ENCODE measurements around the gene KIAA1217. TPM values are rescaled to one million over a fixed set of nuclear protein-coding genes. Genes with fewer than 3 reads are reported as not detected.

The KIAA1217 gene
- polyA plus RNA-seq, 3 donors = not detected

DNA sequence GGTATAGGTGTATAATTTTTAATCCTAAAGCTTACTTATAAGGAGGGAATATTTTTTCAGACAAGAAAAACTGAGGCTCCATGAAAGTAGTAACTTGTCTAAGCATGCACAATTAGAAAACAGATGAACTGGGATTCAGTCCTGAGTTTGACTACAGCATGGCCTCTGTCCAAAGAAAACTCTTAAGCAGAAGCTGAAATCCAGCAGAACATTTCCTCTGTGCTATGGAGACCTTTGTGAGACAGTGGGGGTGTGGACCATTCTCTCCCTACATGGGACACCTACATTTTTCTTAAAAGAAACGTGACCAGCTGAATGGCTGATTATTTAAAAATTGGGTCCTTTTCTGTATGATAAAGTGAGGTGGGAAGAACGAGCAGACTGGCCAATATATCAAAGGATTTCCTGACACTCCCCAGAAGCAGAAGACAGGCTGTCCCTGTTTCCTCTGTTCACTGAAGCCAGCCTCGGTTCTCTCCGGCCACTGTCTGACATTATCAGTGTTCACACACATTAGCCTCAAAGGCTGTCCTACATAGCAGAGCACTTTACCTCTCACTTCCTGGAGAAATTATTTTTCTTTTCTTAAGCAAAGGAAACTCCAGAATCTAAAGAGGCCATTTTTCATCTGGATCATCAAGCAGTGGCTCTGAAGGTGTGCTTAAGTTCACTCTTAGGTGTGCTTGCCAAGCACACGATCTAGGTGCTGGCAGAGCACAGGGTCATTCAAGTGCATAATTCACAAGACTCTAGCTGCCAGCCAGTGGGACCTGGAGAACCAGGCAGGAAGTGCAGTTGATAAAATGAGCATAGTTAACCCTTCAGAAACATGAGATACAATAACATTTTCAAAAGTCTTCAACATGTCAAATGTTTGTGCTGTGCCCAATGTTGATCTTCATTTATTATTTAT lies 40.4 kb upstream of the KIAA1217 start:
- TF ChIP-seq CTCF (IDR thresholded peaks at IDR 0.05) = no peak
- intact Hi-C loops (cut with micrococcal nuclease) = no loop called here

GRCh38 chr10:24170199-24170598 lies 38.7 kb upstream of the KIAA1217 start:
- Histone ChIP-seq H2AFZ (ENCODE audit: insufficient read depth, low read depth, low read length, poor library complexity, severe bottlenecking) (no peak overlapping the region), H3K4me3 (replicated peaks in 1 of 3; ENCODE audit: low read depth in 2 of 3, low read length in 3 of 3) (no peak overlapping the region), H3K27me3 (ENCODE audit: control insufficient read depth in 2 of 2, insufficient read depth in 2 of 2, low read length in 2 of 2) (no peaks in the 10 kb centered on the region), H3K9me3 (replicated peaks in 1 of 2; ENCODE audit: control insufficient read depth in 1 of 2, insufficient read depth in 1 of 2, low read length in 2 of 2) (peaks cover 0 to 2% of the 10 kb centered on the region in 2 donors), H3K27ac (ENCODE audit: low read depth in 1 of 2, low read length in 2 of 2) (no peak overlapping the region), H4K20me1 (ENCODE audit: insufficient read depth, low read length) (no peaks in the 10 kb centered on the region), H3K4me2 (replicated peaks; ENCODE audit: extremely low read depth, low read length, poor library complexity, severe bottlenecking) (no peak overlapping the region), H3K79me2 (ENCODE audit: insufficient read depth, low read length) (no peaks in the 10 kb centered on the region), H3K9ac (ENCODE audit: insufficient read depth, low read length, poor library complexity, severe bottlenecking) (no peak overlapping the region), H3K4me1 (ENCODE audit: control insufficient read depth in 1 of 2, insufficient read depth in 2 of 2, low read length in 2 of 2) (no peaks in the 10 kb centered on the region), H3K36me3 (replicated peaks in 1 of 2; ENCODE audit: control insufficient read depth in 1 of 2, insufficient read depth in 2 of 2, low read length in 2 of 2) (no peaks in the 10 kb centered on the region)
- no peaks in the 10 kb centered on the region for H3K36me3 Mint-ChIP-seq
- WGBS (ENCODE audit: insufficient coverage) = 90% methylated on average over 2 of the region's 5 CpGs
- no peaks in the 10 kb centered on the region for H3K4me1 Mint-ChIP-seq
- H3K4me3 Mint-ChIP-seq = no peak overlapping the region
- DNase-seq = no peak
- H3K27ac Mint-ChIP-seq = no peak overlapping the region
- intact Hi-C loops (cut with micrococcal nuclease) = no loop called here
- peaks cover 0 to 14% (median 3%) of the 10 kb centered on the region in 7 donors for H3K9me3 Mint-ChIP-seq
- TF ChIP-seq CTCF (IDR thresholded peaks at IDR 0.05) = no peak
- H3K27me3 Mint-ChIP-seq (ENCODE audit: low read depth in 3 of 3) = peaks cover 0 to 1% (median 1%) of the 10 kb centered on the region in 3 donors

More for the DNA sequence above, 40.4 kb upstream of the KIAA1217 start:
- Mint-ChIP-seq H3K4me1 (no peaks in the 10 kb centered on the region), H3K4me3 (no peak overlapping the region), H3K9me3 (peaks cover 0 to 17% (median 3%) of the 10 kb centered on the region in 7 donors), H3K27ac (no peak overlapping the region), H3K36me3 (no peaks in the 10 kb centered on the region), H3K27me3 (ENCODE audit: low read depth in 3 of 3) (peaks cover 0 to 1% (median 1%) of the 10 kb centered on the region in 3 donors)
- Histone ChIP-seq H3K4me1 (ENCODE audit: control insufficient read depth in 1 of 2, insufficient read depth in 2 of 2, low read length in 2 of 2) (no peaks in the 10 kb centered on the region), H3K36me3 (replicated peaks in 1 of 2; ENCODE audit: control insufficient read depth in 1 of 2, insufficient read depth in 2 of 2, low read length in 2 of 2) (no peaks in the 10 kb centered on the region), H3K4me3 (replicated peaks in 1 of 3; ENCODE audit: low read depth in 2 of 3, low read length in 3 of 3) (no peak overlapping the region), H3K4me2 (replicated peaks; ENCODE audit: extremely low read depth, low read length, poor library complexity, severe bottlenecking) (no peak overlapping the region), H3K9me3 (replicated peaks in 1 of 2; ENCODE audit: control insufficient read depth in 1 of 2, insufficient read depth in 1 of 2, low read length in 2 of 2) (peaks cover 0 to 5% of the 10 kb centered on the region in 2 donors), H3K27me3 (ENCODE audit: control insufficient read depth in 2 of 2, insufficient read depth in 2 of 2, low read length in 2 of 2) (no peaks in the 10 kb centered on the region), H3K79me2 (ENCODE audit: insufficient read depth, low read length) (no peaks in the 10 kb centered on the region), H3K9ac (ENCODE audit: insufficient read depth, low read length, poor library complexity, severe bottlenecking) (no peak overlapping the region), H4K20me1 (ENCODE audit: insufficient read depth, low read length) (no peaks in the 10 kb centered on the region), H2AFZ (ENCODE audit: insufficient read depth, low read depth, low read length, poor library complexity, severe bottlenecking) (no peak overlapping the region), H3K27ac (ENCODE audit: low read depth in 1 of 2, low read length in 2 of 2) (no peak overlapping the region)
- WGBS (ENCODE audit: insufficient coverage) = 10% methylated on average over 3 of the region's 5 CpGs
- DNase-seq = no peak
